ENCODE results near the gene CCDC12. TPM values are rescaled to one million over a fixed set of nuclear protein-coding genes. Genes with fewer than 3 reads are reported as not detected.

CCDC12 gene
- total RNA-seq, 1 experiment from 2014 or later: 44.2 TPM

DNA sequence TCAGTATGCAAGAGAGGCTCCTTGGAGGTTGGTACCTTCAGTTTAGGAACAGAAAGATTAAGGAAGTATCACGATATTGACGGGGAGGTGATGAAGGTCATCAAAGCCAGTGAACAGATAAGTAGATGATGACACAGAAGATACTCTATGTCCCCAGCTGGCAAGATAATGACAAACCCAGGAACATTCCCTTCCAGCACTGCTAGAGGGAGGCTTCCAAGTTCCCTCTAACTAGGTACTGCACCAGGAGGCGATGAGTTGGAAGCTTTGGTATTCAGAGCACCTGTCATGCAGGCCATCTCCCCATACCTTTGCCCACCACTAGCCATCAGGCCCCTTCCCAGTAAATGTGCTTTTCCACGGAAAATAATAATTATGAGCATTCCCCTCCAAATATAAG lies 43.8 kb upstream of the CCDC12 start:
- TF ChIP-seq, protein P1, sequence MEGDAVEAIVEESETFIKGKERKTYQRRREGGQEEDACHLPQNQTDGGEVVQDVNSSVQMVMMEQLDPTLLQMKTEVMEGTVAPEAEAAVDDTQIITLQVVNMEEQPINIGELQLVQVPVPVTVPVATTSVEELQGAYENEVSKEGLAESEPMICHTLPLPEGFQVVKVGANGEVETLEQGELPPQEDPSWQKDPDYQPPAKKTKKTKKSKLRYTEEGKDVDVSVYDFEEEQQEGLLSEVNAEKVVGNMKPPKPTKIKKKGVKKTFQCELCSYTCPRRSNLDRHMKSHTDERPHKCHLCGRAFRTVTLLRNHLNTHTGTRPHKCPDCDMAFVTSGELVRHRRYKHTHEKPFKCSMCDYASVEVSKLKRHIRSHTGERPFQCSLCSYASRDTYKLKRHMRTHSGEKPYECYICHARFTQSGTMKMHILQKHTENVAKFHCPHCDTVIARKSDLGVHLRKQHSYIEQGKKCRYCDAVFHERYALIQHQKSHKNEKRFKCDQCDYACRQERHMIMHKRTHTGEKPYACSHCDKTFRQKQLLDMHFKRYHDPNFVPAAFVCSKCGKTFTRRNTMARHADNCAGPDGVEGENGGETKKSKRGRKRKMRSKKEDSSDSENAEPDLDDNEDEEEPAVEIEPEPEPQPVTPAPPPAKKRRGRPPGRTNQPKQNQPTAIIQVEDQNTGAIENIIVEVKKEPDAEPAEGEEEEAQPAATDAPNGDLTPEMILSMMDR (conservative IDR thresholded peaks at IDR 0.05; ENCODE audit: low read depth, low read length): no peak
- no peak for TF ChIP-seq EZH2phosphoT487 (IDR thresholded peaks at IDR 0.05; ENCODE audit: borderline replicate concordance, low read length)
- TF ChIP-seq EZH2 (IDR thresholded peaks at IDR 0.05; ENCODE audit: low read length, unreplicated experiment): no peak
- H3K27ac ChIP-seq (ENCODE audit: low read length): no peak overlapping the region
- peaks cover 17% of the 10 kb centered on the region; the same call in 1 of the 2 replicates for H3K36me3 ChIP-seq (ENCODE audit: low read depth, low read length)
- no TSS peak for BruUV-seq (replicated peaks)
- no peaks in the 10 kb centered on the region for H3F3A ChIP-seq (ENCODE audit: low read length, unreplicated experiment)
- H3K9me3 ChIP-seq (ENCODE audit: low read length): no peaks in the 10 kb centered on the region
- H3K9me2 ChIP-seq (replicated peaks; ENCODE audit: low read length): no peaks in the 10 kb centered on the region
- CTCF ChIA-PET: no interaction called here
- H3K79me2 ChIP-seq (ENCODE audit: low read length): peaks cover 11% of the 10 kb centered on the region
- peaks cover 9% of the 10 kb centered on the region; the same call in 1 of the 2 replicates for H4K20me1 ChIP-seq (ENCODE audit: low read length)
- no peak overlapping the region for H2AFZ ChIP-seq (ENCODE audit: low read length)
- H3K4me3 ChIP-seq (ENCODE audit: low read length): no peak overlapping the region
- DNase-seq (no peak), ATAC-seq (no peak)
- no peak overlapping the region for H3K9ac ChIP-seq (ENCODE audit: low read length)
- no peaks in the 10 kb centered on the region for H3K27me3 ChIP-seq (ENCODE audit: low read length)
- intact Hi-C loops (cut with micrococcal nuclease): no loop called here
- peaks cover 5% of the 10 kb centered on the region; the same call in 1 of the 2 replicates for H3K4me1 ChIP-seq (ENCODE audit: insufficient read depth, low read length)
- no peak overlapping the region for H3K4me2 ChIP-seq (ENCODE audit: low read length)
- POLR2A ChIA-PET (ENCODE audit: unreplicated experiment): no interaction called here

DNA sequence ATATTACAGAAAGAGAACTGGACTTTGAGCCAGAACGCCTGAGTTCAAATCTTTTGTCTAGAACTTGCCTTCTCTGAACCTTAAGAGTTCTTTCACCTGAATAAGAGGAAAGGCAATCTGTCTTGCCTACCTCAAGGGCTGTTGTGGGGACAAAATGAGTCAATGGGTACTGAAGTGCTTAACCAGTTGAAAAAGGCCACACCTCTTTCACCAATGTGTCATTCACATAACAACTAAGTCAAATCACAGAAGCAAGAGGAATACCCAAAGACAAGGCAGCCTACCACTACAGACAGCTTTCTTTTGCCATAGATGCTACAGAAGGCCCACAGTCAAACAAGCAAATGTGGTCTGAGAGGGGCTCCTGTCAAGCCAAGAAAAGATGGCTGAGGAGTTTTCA lies 42.7 kb upstream of the CCDC12 start:
- Histone ChIP-seq H3K4me2 (ENCODE audit: low read length) (no peak overlapping the region), H3K9me3 (ENCODE audit: low read length) (no peaks in the 10 kb centered on the region), H3K4me1 (ENCODE audit: insufficient read depth, low read length) (peaks cover 5% of the 10 kb centered on the region; the same call in 1 of the 2 replicates), H3K9ac (ENCODE audit: low read length) (no peak overlapping the region), H4K20me1 (ENCODE audit: low read length) (no peaks in the 10 kb centered on the region), H3K27me3 (ENCODE audit: low read length) (no peaks in the 10 kb centered on the region), H3K27ac (ENCODE audit: low read length) (no peak overlapping the region), H3K36me3 (ENCODE audit: low read depth, low read length) (peaks cover 17% of the 10 kb centered on the region; the same call in 1 of the 2 replicates), H3K4me3 (ENCODE audit: low read length) (no peak overlapping the region), H3F3A (ENCODE audit: low read length, unreplicated experiment) (no peaks in the 10 kb centered on the region), H2AFZ (ENCODE audit: low read length) (no peak overlapping the region), H3K79me2 (ENCODE audit: low read length) (peaks cover 3% of the 10 kb centered on the region; the same call in 1 of the 2 replicates), H3K9me2 (replicated peaks; ENCODE audit: low read length) (no peaks in the 10 kb centered on the region)
- no peak for ATAC-seq
- CTCF ChIA-PET: no interaction called here
- no TSS peak for BruUV-seq (replicated peaks)
- DNase-seq: peak; percentile 26
- TF ChIP-seq EZH2 (IDR thresholded peaks at IDR 0.05; ENCODE audit: low read length, unreplicated experiment) (no peak), EZH2phosphoT487 (IDR thresholded peaks at IDR 0.05; ENCODE audit: borderline replicate concordance, low read length) (no peak)
- TF ChIP-seq, protein P1 (conservative IDR thresholded peaks at IDR 0.05; ENCODE audit: low read depth, low read length): no peak
- POLR2A ChIA-PET (ENCODE audit: unreplicated experiment): no interaction called here
- intact Hi-C loops (cut with micrococcal nuclease): no loop called here

GRCh38 chr3:47018269-47018611 lies 41.7 kb upstream of the CCDC12 start:
- Histone ChIP-seq H3F3A (ENCODE audit: low read length, unreplicated experiment) (no peaks in the 10 kb centered on the region), H3K36me3 (ENCODE audit: low read depth, low read length) (peaks cover 17% of the 10 kb centered on the region; the same call in 1 of the 2 replicates), H3K27me3 (ENCODE audit: low read length) (no peaks in the 10 kb centered on the region), H3K79me2 (ENCODE audit: low read length) (peaks cover 3% of the 10 kb centered on the region; the same call in 1 of the 2 replicates), H3K27ac (ENCODE audit: low read length) (no peak overlapping the region), H4K20me1 (ENCODE audit: low read length) (no peaks in the 10 kb centered on the region), H3K9me3 (ENCODE audit: low read length) (no peaks in the 10 kb centered on the region), H3K9me2 (replicated peaks; ENCODE audit: low read length) (no peaks in the 10 kb centered on the region), H3K4me2 (ENCODE audit: low read length) (no peak overlapping the region), H3K9ac (ENCODE audit: low read length) (no peak overlapping the region), H3K4me1 (ENCODE audit: insufficient read depth, low read length) (peaks cover 5% of the 10 kb centered on the region; the same call in 1 of the 2 replicates), H3K4me3 (ENCODE audit: low read length) (no peak overlapping the region), H2AFZ (ENCODE audit: low read length) (no peak overlapping the region)
- CTCF ChIA-PET: no interaction called here
- ATAC-seq (no peak), DNase-seq (no peak)
- intact Hi-C loops (cut with micrococcal nuclease): no loop called here
- POLR2A ChIA-PET (ENCODE audit: unreplicated experiment): no interaction called here
- TF ChIP-seq EZH2 (IDR thresholded peaks at IDR 0.05; ENCODE audit: low read length, unreplicated experiment) (no peak), EZH2phosphoT487 (IDR thresholded peaks at IDR 0.05; ENCODE audit: borderline replicate concordance, low read length) (no peak)
- TF ChIP-seq, protein P1 (conservative IDR thresholded peaks at IDR 0.05; ENCODE audit: low read depth, low read length): no peak
- BruUV-seq (replicated peaks): no TSS peak
